Ishikawa (cell line): ENCODE results near the gene ZSCAN30.

Source experiments
- CEBPB ChIP-seq: IDR thresholded peaks from 2 replicates; pipeline ENCODE4 v1.6.1; 2012
- CREB1 ChIP-seq: IDR thresholded peaks from 2 replicates; pipeline ENCODE4 v1.6.1; 2012; ENCODE audit warnings: low read depth
- EGR1 ChIP-seq: IDR thresholded peaks from 2 replicates; pipeline ENCODE4 v1.6.1; 2012
- EP300 ChIP-seq: IDR thresholded peaks from 2 replicates; pipeline ENCODE4 v1.6.1; 2012; ENCODE audit warnings: borderline replicate concordance
- FOXM1 ChIP-seq: IDR thresholded peaks from 2 replicates; pipeline ENCODE4 v1.6.1; 2012; ENCODE audit warnings: low read depth, borderline replicate concordance
- MAX ChIP-seq: IDR thresholded peaks from 2 replicates; pipeline ENCODE4 v1.6.1; 2012
- NFIC ChIP-seq: IDR thresholded peaks from 2 replicates; pipeline ENCODE4 v1.6.1; 2012
- RAD21 ChIP-seq: IDR thresholded peaks from 2 replicates; pipeline ENCODE4 v1.6.1; 2012; ENCODE audit warnings: low read depth
- REST ChIP-seq: IDR thresholded peaks from 2 replicates; pipeline ENCODE4 v1.6.1; 2012; ENCODE audit warnings: low read depth, mild to moderate bottlenecking
- USF1 ChIP-seq: IDR thresholded peaks from 2 replicates; pipeline ENCODE4 v1.6.1; 2012
- YY1 ChIP-seq: IDR thresholded peaks from 2 replicates; pipeline ENCODE4 v1.6.1; 2012; ENCODE audit warnings: low read depth

- TF ChIP-seq REST, result no peak
- TF ChIP-seq RAD21, result no peak
- TF ChIP-seq FOXM1, result no peak
- no peak for TF ChIP-seq CREB1
- no peak for TF ChIP-seq YY1
- TF ChIP-seq NFIC, result no peak
- no peak for TF ChIP-seq MAX
- no peak for TF ChIP-seq USF1
- TF ChIP-seq CEBPB, result no peak
- no peak for TF ChIP-seq EGR1
- no peak for TF ChIP-seq EP300
These were observed 69.6 kb downstream of the ZSCAN30 start for GRCh38 chr18:35220424-35220823.
